HFFc6 (cell line): ENCODE results near the gene LAYN. TPM values are rescaled to one million over a fixed set of nuclear protein-coding genes. Genes with fewer than 3 reads are reported as not detected.

Experiments used
- DNase-seq: peaks from one replicate; pipeline ENCODE4 v3.0.0-alpha.2; 2018
- H3K27ac Mint-ChIP-seq: 2 replicates; pipeline ENCODE4 v1.8.0; 2020; ENCODE audit warnings: mild to moderate bottlenecking, mixed read lengths
- H3K27me3 Mint-ChIP-seq: 2 replicates; pipeline ENCODE4 v1.8.0; 2021; ENCODE audit warnings: mild to moderate bottlenecking, moderate library complexity, mixed read lengths; ENCODE audit not compliant: insufficient read depth
- H3K36me3 Mint-ChIP-seq: 2 replicates; pipeline ENCODE4 v1.8.0; 2021; ENCODE audit warnings: low read depth, mixed read lengths
- H3K4me1 Mint-ChIP-seq: 2 replicates; pipeline ENCODE4 v1.8.0; 2020; ENCODE audit warnings: low read depth, mixed read lengths
- H3K4me3 Mint-ChIP-seq: 2 replicates; pipeline ENCODE4 v1.8.0; 2020; ENCODE audit warnings: mild to moderate bottlenecking, moderate library complexity, mixed read lengths
- H3K9me3 Mint-ChIP-seq: 2 replicates; pipeline ENCODE4 v1.8.0; 2020; ENCODE audit warnings: mild to moderate bottlenecking, mixed read lengths
- CTCF ChIP-seq: fragments of 200-600 bp; sonication (generic); IDR thresholded peaks from 2 replicates; pipeline ENCODE4 v1.5.0; 2021; ENCODE audit warnings: antibody characterized with exemption, mild to moderate bottlenecking
- total RNA-seq, 6 experiments: library from RNA; stranded (reverse); fragmentation: NEBNext Ultra II Directional; extraction: Animal tissue kit (Norgen Biotek cat#: 25700); gene quantifications; 2 replicates in 1 of 6; 3 replicates in 5 of 6; pipeline ENCODE4 v1.2.3, GENCODE V29; 2021

LAYN gene
- total RNA-seq, 6 experiments from 2014 or later, result 79.1 to 148 (median 132) TPM

- TF ChIP-seq CTCF, result no peak
- H3K27me3 Mint-ChIP-seq, result no peaks in the 10 kb centered on the region
- H3K4me3 Mint-ChIP-seq, result peak overlapping the region; percentile 47
- no peaks in the 10 kb centered on the region for H3K9me3 Mint-ChIP-seq
- H3K36me3 Mint-ChIP-seq, result no peaks in the 10 kb centered on the region
- peak overlapping the region; percentile 94 for H3K27ac Mint-ChIP-seq
- peaks cover 66% of the 10 kb centered on the region for H3K4me1 Mint-ChIP-seq
- no peak for DNase-seq
Measured at GRCh38 chr11:111531136-111531535, 9.4 kb upstream of the LAYN start.

DNA sequence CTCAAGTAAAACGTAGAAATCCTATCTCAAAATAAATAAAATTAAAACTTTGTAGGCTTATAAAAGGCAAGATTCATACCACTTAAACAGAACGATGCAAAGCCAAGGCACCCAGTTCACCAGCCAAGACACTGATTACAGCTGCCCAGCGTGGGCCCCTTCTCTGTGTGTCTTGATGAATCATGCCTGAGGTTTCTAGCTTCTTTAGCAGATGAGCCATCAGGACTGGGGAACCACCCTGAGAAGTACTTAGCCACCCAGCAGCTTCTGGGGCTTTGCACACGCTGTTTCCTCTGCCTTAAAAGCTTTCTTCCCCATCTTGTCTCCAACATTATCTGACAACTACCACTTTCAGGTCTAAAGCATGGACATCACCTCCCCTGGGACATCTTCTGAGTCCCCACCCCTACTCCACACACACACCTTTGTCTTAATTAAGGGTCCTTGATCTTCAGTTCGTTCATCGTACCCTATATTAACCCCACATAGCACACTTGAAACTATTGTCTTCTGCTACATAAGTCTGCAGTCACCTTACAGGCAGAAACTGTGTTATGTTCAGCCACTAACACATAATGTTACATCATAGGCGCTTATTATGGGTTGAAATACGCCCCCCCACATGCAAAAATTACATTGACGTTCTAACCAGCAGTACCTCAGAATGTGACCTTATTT, 8.7 kb upstream of the LAYN start:
- peak; percentile 88 for DNase-seq
- H3K4me3 Mint-ChIP-seq, result peak overlapping the region; percentile 50
- H3K27ac Mint-ChIP-seq, result peak overlapping the region; percentile 94
- H3K4me1 Mint-ChIP-seq, result peaks cover 59% of the 10 kb centered on the region
- TF ChIP-seq CTCF, result no peak
- no peaks in the 10 kb centered on the region for H3K9me3 Mint-ChIP-seq
- H3K36me3 Mint-ChIP-seq, result no peaks in the 10 kb centered on the region
- no peaks in the 10 kb centered on the region for H3K27me3 Mint-ChIP-seq

DNA sequence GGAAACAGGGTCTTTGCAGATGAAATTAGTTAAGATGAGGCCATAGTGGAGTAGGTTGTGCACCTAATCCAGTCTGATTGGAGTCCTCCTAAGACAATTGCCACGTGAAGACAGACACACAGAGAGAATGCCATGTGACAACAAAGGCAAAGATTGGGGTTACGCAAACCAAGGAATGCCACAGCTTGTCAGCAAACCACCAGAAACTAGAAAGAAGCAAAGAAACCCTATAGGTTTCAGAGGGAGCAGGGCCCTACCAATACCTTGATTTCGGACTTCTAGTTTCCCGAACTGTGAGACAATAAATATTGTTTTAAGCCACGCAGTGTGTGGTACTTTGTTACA, 8.2 kb upstream of the LAYN start:
- no peak for TF ChIP-seq CTCF
- Mint-ChIP-seq H3K36me3 (no peaks in the 10 kb centered on the region), H3K27me3 (no peaks in the 10 kb centered on the region), H3K4me1 (peaks cover 55% of the 10 kb centered on the region), H3K4me3 (no peak overlapping the region), H3K27ac (peak overlapping the region; percentile 94), H3K9me3 (no peaks in the 10 kb centered on the region)
- DNase-seq, result no peak

- TF ChIP-seq CTCF, result no peak
- Mint-ChIP-seq H3K27ac (no peak overlapping the region; the same call in 1 of the 2 replicates), H3K9me3 (no peaks in the 10 kb centered on the region), H3K4me3 (no peak overlapping the region), H3K36me3 (peaks cover 11% of the 10 kb centered on the region; the same call in 1 of the 2 replicates), H3K4me1 (peaks cover 55% of the 10 kb centered on the region), H3K27me3 (no peaks in the 10 kb centered on the region)
- DNase-seq, result no peak
Measured at GRCh38 chr11:111535281-111535680, 5.2 kb upstream of the LAYN start.

GRCh38 chr11:111537336-111537860, 3.1 kb upstream of the LAYN start:
- TF ChIP-seq CTCF, result no peak
- Mint-ChIP-seq H3K27ac (no peak overlapping the region), H3K4me3 (no peak overlapping the region), H3K27me3 (no peaks in the 10 kb centered on the region; the same call in 1 of the 2 replicates), H3K36me3 (peaks cover 15% of the 10 kb centered on the region), H3K9me3 (no peaks in the 10 kb centered on the region), H3K4me1 (peaks cover 49% of the 10 kb centered on the region)
- DNase-seq, result no peak
